GM12892 (cell line): ENCODE measurements around the gene TCP1.

Experiments
- DNase-seq: peaks from one replicate; pipeline ENCODE4 v3.0.0; 2011; ENCODE audit not compliant: insufficient read length
- FAIRE-seq: peaks from 2 replicates; lab custom pipeline; 2011; peaks lifted over from hg19 to GRCh38; lab: Jason Lieb, UNC
- POLR2A ChIP-seq: IDR thresholded peaks from 2 replicates; pipeline ENCODE4 v1.6.1; 2011; ENCODE audit warnings: low read depth, low read length, control low read depth
- POLR2AphosphoS5 ChIP-seq: IDR thresholded peaks from 2 replicates; pipeline ENCODE4 v1.6.1; 2011; ENCODE audit warnings: low read depth, low read length, control low read depth
- TAF1 ChIP-seq: IDR thresholded peaks from 2 replicates; pipeline ENCODE4 v1.6.1; 2011; ENCODE audit warnings: low read depth, mild to moderate bottlenecking, control low read depth, low read length, borderline replicate concordance

The TCP1 gene

DNA sequence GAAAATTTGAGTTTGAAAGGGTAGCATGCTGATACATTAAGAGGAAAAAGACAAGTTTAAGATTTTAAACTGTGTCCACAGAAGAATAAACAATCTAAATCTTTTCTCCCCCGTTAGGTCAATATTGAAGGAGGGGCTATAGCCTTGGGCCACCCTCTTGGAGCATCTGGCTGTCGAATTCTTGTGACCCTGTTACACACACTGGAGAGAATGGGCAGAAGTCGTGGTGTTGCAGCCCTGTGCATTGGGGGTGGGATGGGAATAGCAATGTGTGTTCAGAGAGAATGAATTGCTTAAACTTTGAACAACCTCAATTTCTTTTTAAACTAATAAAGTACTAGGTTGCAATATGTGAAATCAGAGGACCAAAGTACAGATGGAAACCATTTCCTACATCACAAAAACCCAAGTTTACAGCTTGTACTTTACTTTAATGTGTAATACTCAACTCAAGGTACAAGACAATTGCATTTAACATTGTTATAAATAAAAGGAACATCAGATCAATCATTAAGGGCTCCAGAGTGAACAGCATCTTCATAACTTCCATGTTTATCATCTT is 10.8 kb downstream of the TCP1 start:
- no peak for FAIRE-seq

GRCh38 chr6:159778131-159778530 is 11.3 kb downstream of the TCP1 start:
- FAIRE-seq: no peak
- TF ChIP-seq TAF1 (no peak), POLR2A (no peak), POLR2AphosphoS5 (no peak)
- no peak for DNase-seq

More for the DNA sequence above, 10.8 kb downstream of the TCP1 start:
- no peak for DNase-seq
- TF ChIP-seq POLR2AphosphoS5 (no peak), TAF1 (no peak), POLR2A (no peak; the same call in 1 of the 2 replicates)

GRCh38 chr6:159777240-159777904 is 12.0 kb downstream of the TCP1 start:
- peak; percentile 64 for TF ChIP-seq POLR2AphosphoS5
- no peak for TF ChIP-seq TAF1
- peak; percentile 63; the same call in 1 of the 2 replicates for TF ChIP-seq POLR2A
- DNase-seq (no peak), FAIRE-seq (no peak)

DNA sequence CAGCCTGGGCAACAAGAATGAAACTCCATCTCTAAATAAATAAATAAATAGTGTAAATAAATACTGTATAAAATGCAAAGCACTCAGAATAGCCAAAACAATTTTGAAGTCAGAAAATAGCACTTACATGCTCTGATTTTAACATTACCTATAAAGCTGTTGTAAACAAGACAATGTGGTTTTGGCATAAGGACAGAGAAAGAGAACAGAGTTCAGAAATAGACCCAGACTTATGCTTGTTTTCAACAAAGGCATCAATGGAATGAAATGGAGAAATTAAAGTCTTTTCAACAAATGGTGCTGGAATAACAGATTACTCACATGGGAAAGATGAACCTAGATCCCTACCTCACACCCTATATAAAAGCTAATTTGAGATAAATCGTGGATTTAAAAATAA is 17.2 kb downstream of the TCP1 start:
- FAIRE-seq: no peak
- no peak for DNase-seq
- TF ChIP-seq POLR2A (no peak), POLR2AphosphoS5 (no peak), TAF1 (no peak)

GRCh38 chr6:159769470-159769869 is 19.9 kb downstream of the TCP1 start:
- TF ChIP-seq POLR2AphosphoS5 (no peak), TAF1 (no peak), POLR2A (no peak)
- DNase-seq: no peak
- FAIRE-seq: no peak

DNA sequence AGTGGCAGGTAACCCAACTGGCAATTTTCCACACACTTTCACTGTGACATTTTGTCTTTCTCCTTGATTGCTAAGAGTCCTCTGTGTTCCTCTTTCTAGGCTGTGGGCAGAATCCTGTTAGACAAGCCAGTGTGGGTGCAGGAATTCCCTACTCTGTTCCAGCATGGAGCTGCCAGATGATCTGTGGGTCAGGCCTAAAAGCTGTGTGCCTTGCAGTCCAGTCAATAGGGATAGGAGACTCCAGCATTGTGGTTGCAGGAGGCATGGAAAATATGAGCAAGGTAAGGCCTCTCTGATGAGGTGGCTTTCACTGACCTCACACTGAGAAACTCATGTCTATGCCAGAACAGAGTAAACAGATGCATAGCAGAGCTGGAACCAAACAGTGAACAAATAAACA is 22.5 kb downstream of the TCP1 start:
- no peak for DNase-seq
- no peak for TF ChIP-seq POLR2AphosphoS5
- TF ChIP-seq TAF1: no peak
- TF ChIP-seq POLR2A: no peak
- FAIRE-seq: no peak

- FAIRE-seq (peak; percentile 66), DNase-seq (no peak)
- TF ChIP-seq TAF1 (no peak), POLR2A (no peak), POLR2AphosphoS5 (no peak)
These were observed 26.6 kb downstream of the TCP1 start for GRCh38 chr6:159762681-159763293.

GRCh38 chr6:159761873-159762680 is 27.3 kb downstream of the TCP1 start, which contains the start of gene ACAT2:
Gene ACAT2, plus strand, starts transcription at chr6:159762045. Its CDS starts 43 bp downstream, at chr6:159762088.
- DNase-seq: peak; percentile 97
- TF ChIP-seq POLR2A (peak; percentile 72), POLR2AphosphoS5 (peak; percentile 75), TAF1 (0 out of 2 replicates have a peak, but pooled peaks have one; percentile 8)
- FAIRE-seq: peak; percentile 99

- no peak for FAIRE-seq
- TF ChIP-seq TAF1: no peak
- no peak for TF ChIP-seq POLR2AphosphoS5
- TF ChIP-seq POLR2A: no peak
- DNase-seq: no peak
These were observed 28.1 kb downstream of the TCP1 start for GRCh38 chr6:159761129-159761872.

DNA sequence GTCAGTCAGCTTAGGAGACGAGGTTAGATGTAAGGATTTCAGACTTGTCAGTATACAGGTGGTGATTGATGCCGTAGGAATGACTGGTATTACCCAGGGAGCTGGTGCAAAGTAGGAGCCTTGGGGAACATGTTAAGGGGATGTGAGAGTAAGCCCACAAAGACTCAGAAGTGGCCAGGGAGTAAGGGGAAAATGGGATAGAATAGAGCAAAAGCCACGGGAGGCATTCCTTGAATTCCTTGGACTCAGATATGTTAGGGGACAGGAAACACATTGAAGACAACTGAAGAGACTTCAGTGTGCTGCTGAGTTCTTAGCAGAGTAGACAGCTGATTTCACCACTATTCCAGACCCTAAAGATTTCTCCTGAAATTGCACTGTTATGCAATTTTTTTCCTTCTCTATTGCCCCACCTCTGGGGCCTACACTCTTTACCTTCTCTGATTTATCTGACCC is 28.8 kb downstream of the TCP1 start:
- DNase-seq: no peak
- no peak for TF ChIP-seq POLR2A
- no peak; the same call in 1 of the 2 replicates for TF ChIP-seq POLR2AphosphoS5
- no peak for TF ChIP-seq TAF1
- no peak for FAIRE-seq
